GM21529 (cell line): ENCODE measurements around the gene RARRES2.

Experiments
- ATAC-seq: cut with Tn5 transposase; IDR thresholded peaks from one replicate; pipeline ENCODE4 v1.9.1; 2021; ENCODE audit not compliant: unreplicated experiment

Gene RARRES2

GRCh38 chr7:150363370-150363769 lies 21.9 kb upstream of the RARRES2 start:
- ATAC-seq = no peak

GRCh38 chr7:150361807-150362621 lies 20.6 kb upstream of the RARRES2 start:
- ATAC-seq = no peak

- ATAC-seq = no peak
These were observed 20.0 kb upstream of the RARRES2 start for GRCh38 chr7:150361402-150361801.

GRCh38 chr7:150360363-150361058 lies 19.1 kb upstream of the RARRES2 start:
- ATAC-seq = no peak

GRCh38 chr7:150359622-150360362 lies 18.4 kb upstream of the RARRES2 start:
- no peak for ATAC-seq

- no peak for ATAC-seq
These were observed 17.7 kb upstream of the RARRES2 start for GRCh38 chr7:150358988-150359621.

- ATAC-seq = no peak
These were observed 17.0 kb upstream of the RARRES2 start for GRCh38 chr7:150358433-150358832.

GRCh38 chr7:150357771-150358427 lies 16.5 kb upstream of the RARRES2 start:
- peak; percentile 14 for ATAC-seq

GRCh38 chr7:150357270-150357669 lies 15.8 kb upstream of the RARRES2 start:
- peak; percentile 55 for ATAC-seq

- ATAC-seq = no peak
These were observed 15.0 kb upstream of the RARRES2 start for GRCh38 chr7:150356265-150356897.

- ATAC-seq = no peak
These were observed 14.2 kb upstream of the RARRES2 start for GRCh38 chr7:150355666-150356059.

- ATAC-seq = no peak
These were observed 10.3 kb upstream of the RARRES2 start for GRCh38 chr7:150351587-150352194.

- no peak for ATAC-seq
These were observed 5.5 kb upstream of the RARRES2 start for GRCh38 chr7:150346922-150347321.

GRCh38 chr7:150345012-150345411 lies 3.6 kb upstream of the RARRES2 start:
- ATAC-seq = no peak

GRCh38 chr7:150344299-150344698 lies 2.9 kb upstream of the RARRES2 start:
- no peak for ATAC-seq

- no peak for ATAC-seq
These were observed 1.8 kb upstream of the RARRES2 start for GRCh38 chr7:150343225-150343624.

- no peak for ATAC-seq
These were observed 636 bp upstream of the RARRES2 start for GRCh38 chr7:150342121-150342408.

GRCh38 chr7:150340875-150341262 lies 560 bp downstream of the RARRES2 start:
- no peak for ATAC-seq

- ATAC-seq = no peak
These were observed 1.2 kb downstream of the RARRES2 start for GRCh38 chr7:150340024-150340749.
